ENCODE results near the gene DTL.

The DTL gene

GRCh38 chr1:212098310-212098709 is 62.8 kb downstream of the DTL start:
- no peak for DNase-seq

- no peak for DNase-seq
Observed at GRCh38 chr1:212098771-212099170, 63.2 kb downstream of the DTL start.

- no peak for DNase-seq
Observed at GRCh38 chr1:212101251-212101650, 65.7 kb downstream of the DTL start.

- DNase-seq, result no peak
Observed at GRCh38 chr1:212101735-212102134, 66.2 kb downstream of the DTL start.

GRCh38 chr1:212104586-212105325 is 69.2 kb downstream of the DTL start:
- DNase-seq, result no peak

GRCh38 chr1:212106286-212106792 is 70.8 kb downstream of the DTL start:
- DNase-seq, result no peak

- no peak for DNase-seq
Observed at GRCh38 chr1:212107481-212107880, 71.9 kb downstream of the DTL start.

GRCh38 chr1:212108187-212108586 is 72.6 kb downstream of the DTL start:
- no peak for DNase-seq

- DNase-seq, result no peak
Observed at GRCh38 chr1:212108981-212109380, 73.4 kb downstream of the DTL start.

GRCh38 chr1:212109728-212110127 is 74.2 kb downstream of the DTL start:
- no peak for DNase-seq

- DNase-seq, result peak; percentile 74
Observed at GRCh38 chr1:212110617-212111016, 75.1 kb downstream of the DTL start.

- DNase-seq, result no peak
Observed at GRCh38 chr1:212111536-212111935, 76.0 kb downstream of the DTL start.

- DNase-seq, result no peak
Observed at GRCh38 chr1:212113706-212114105, 78.2 kb downstream of the DTL start.

- no peak for DNase-seq
Observed at GRCh38 chr1:212118167-212118871, 82.8 kb downstream of the DTL start.

GRCh38 chr1:212118872-212119260 is 83.3 kb downstream of the DTL start:
- no peak for DNase-seq

GRCh38 chr1:212119397-212119837 is 83.9 kb downstream of the DTL start:
- DNase-seq, result no peak

GRCh38 chr1:212119863-212120262 is 84.3 kb downstream of the DTL start:
- DNase-seq, result no peak

GRCh38 chr1:212121779-212122178 is 86.2 kb downstream of the DTL start:
- no peak for DNase-seq

GRCh38 chr1:212124690-212125582 is 89.4 kb downstream of the DTL start:
- no peak for DNase-seq

GRCh38 chr1:212125654-212126053 is 90.1 kb downstream of the DTL start:
- DNase-seq, result no peak

- DNase-seq, result no peak
Observed at GRCh38 chr1:212127221-212127620, 91.7 kb downstream of the DTL start.

GRCh38 chr1:212129781-212130180 is 94.2 kb downstream of the DTL start:
- DNase-seq, result no peak

- DNase-seq, result no peak
Observed at GRCh38 chr1:212132025-212132424, 96.5 kb downstream of the DTL start.

Data from fibroblast of skin of scalp (primary cell).